Measurements from ENCODE around the gene KLHL29. TPM values are rescaled to one million over a fixed set of nuclear protein-coding genes. Genes with fewer than 3 reads are reported as not detected.

KLHL29 gene
- total RNA-seq, 1 donor from 2014 or later = 8.0 TPM

DNA sequence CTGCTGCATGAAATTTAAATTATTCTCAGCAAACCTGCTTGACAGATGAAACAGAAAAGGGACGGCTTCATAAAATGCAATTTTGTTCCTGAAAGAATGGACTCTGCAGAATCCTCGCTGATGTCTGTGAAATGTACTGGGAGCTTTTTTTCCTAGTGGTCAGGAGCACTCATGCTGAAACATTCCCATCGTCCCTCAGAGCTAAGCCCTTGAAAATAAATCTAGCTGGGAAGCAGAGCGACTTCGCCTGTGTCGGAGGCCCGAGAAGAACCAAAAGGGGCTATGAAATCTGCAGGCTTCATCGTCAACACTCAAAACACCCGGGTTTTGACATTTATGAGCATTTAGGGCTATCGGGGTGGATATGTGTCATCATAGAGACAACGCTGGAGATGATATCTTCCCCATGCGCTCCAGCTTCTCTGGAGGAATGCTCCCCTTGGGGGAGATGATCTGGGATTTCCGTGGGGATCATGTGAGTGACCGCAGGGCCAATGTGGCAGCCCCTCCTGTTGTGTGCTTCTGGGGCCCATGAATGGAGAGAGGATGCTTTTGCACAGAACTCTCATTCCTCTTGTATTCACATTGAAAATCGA is 182.3 kb downstream of the KLHL29 start:
- Mint-ChIP-seq H3K36me3 (ENCODE audit: low read depth) (peaks cover 4% of the 10 kb centered on the region), H3K9me3 (ENCODE audit: low read depth) (no peaks in the 10 kb centered on the region), H3K27me3 (ENCODE audit: low read depth) (peaks cover 5% of the 10 kb centered on the region), H3K4me3 (ENCODE audit: unreplicated experiment) (no peak overlapping the region), H3K27ac (ENCODE audit: unreplicated experiment) (no peak overlapping the region), H3K4me1 (ENCODE audit: low read depth) (peaks cover 34% of the 10 kb centered on the region)
- TF ChIP-seq, protein P1, sequence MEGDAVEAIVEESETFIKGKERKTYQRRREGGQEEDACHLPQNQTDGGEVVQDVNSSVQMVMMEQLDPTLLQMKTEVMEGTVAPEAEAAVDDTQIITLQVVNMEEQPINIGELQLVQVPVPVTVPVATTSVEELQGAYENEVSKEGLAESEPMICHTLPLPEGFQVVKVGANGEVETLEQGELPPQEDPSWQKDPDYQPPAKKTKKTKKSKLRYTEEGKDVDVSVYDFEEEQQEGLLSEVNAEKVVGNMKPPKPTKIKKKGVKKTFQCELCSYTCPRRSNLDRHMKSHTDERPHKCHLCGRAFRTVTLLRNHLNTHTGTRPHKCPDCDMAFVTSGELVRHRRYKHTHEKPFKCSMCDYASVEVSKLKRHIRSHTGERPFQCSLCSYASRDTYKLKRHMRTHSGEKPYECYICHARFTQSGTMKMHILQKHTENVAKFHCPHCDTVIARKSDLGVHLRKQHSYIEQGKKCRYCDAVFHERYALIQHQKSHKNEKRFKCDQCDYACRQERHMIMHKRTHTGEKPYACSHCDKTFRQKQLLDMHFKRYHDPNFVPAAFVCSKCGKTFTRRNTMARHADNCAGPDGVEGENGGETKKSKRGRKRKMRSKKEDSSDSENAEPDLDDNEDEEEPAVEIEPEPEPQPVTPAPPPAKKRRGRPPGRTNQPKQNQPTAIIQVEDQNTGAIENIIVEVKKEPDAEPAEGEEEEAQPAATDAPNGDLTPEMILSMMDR (IDR thresholded peaks at IDR 0.05) = no peak
- DNase-seq (ENCODE audit: low spot score) = no peak

DNA sequence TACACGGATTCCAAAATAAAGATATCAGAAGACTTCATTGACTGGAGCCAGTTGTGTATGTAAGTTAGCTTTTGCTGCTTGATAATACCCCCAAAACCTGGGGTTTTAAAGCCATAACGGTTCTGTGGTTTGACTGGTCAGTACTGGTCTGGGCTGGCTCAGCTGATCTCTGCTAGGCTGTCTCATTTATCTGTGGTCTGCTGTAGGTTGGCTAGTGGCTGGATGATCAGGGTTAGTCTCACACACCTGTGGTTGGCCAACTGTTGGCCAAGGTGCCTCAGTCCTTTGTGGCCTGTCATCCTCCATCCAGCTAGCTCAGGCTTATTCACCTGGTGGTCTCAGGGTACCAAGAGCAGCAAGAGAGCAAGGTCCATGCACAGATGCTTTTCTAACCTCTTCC is 183.2 kb downstream of the KLHL29 start:
- H3K4me1 Mint-ChIP-seq (ENCODE audit: low read depth) = peaks cover 33% of the 10 kb centered on the region
- peaks cover 4% of the 10 kb centered on the region for H3K36me3 Mint-ChIP-seq (ENCODE audit: low read depth)
- no peak overlapping the region for H3K27ac Mint-ChIP-seq (ENCODE audit: unreplicated experiment)
- H3K4me3 Mint-ChIP-seq (ENCODE audit: unreplicated experiment) = no peak overlapping the region
- TF ChIP-seq, protein P1 (IDR thresholded peaks at IDR 0.05) = no peak
- no peaks in the 10 kb centered on the region for H3K9me3 Mint-ChIP-seq (ENCODE audit: low read depth)
- no peak for DNase-seq (ENCODE audit: low spot score)
- peaks cover 5% of the 10 kb centered on the region for H3K27me3 Mint-ChIP-seq (ENCODE audit: low read depth)

DNA sequence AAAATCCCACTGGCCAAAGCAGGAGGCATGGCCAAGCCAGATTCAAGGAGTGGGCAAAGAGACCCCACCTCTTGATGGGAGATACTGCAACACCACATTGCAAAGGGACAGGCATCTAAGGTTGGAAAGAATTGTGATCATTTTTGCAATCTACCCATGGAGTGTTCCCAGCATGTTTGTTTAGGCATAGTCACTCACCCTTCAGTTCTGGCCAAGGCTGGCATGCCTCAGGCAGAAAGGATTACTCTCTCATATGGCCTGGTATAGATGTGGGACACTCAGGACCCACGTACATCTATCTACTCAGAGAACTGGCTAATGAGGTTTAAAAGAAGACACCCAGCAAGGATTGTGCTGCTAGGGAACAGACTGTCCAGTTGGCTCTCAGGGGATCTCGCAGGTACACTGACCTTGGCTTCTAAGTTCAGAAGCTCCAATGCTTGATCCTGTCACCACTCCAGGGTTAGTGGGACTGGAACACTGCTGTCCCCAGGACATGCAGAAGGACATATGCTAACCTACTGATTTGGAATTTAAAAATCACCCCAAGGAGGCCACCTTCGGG is 183.7 kb downstream of the KLHL29 start:
- Mint-ChIP-seq H3K27ac (ENCODE audit: unreplicated experiment) (no peak overlapping the region), H3K4me3 (ENCODE audit: unreplicated experiment) (no peak overlapping the region), H3K9me3 (ENCODE audit: low read depth) (no peaks in the 10 kb centered on the region), H3K27me3 (ENCODE audit: low read depth) (peaks cover 5% of the 10 kb centered on the region), H3K36me3 (ENCODE audit: low read depth) (peaks cover 4% of the 10 kb centered on the region), H3K4me1 (ENCODE audit: low read depth) (peaks cover 28% of the 10 kb centered on the region)
- TF ChIP-seq, protein P1 (IDR thresholded peaks at IDR 0.05) = no peak
- DNase-seq (ENCODE audit: low spot score) = no peak

DNA sequence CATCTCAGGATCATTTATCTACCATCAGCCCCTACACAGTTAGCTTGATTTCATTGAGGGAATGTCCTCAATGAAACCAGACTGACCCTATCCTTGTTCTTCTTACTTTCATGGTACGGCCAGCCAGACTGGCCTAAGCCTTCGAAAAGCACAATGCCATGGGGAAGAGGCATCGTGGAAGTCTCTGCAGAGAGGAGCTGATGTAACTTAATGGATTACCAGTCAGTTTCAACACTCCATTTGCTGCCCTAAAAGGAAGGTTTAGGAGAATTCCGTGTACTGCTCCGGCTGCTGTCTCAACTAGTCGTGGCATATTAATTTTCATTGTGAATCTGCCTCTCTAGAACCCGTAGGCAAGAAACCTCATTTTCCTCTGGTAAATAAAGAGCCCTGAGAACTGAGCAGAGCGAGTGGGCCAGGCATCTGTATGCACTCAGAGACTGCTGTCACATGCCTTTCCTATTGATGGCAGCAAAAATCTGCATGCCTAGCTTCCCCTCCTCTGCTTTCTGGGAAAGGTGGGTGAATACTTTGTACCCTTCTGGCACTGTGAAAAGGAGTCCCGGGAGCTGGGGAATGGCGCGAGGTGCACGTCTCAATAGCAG is 184.9 kb downstream of the KLHL29 start:
- peaks cover 5% of the 10 kb centered on the region for H3K27me3 Mint-ChIP-seq (ENCODE audit: low read depth)
- TF ChIP-seq, protein P1 (IDR thresholded peaks at IDR 0.05) = no peak
- DNase-seq (ENCODE audit: low spot score) = no peak
- H3K9me3 Mint-ChIP-seq (ENCODE audit: low read depth) = no peaks in the 10 kb centered on the region
- H3K36me3 Mint-ChIP-seq (ENCODE audit: low read depth) = peaks cover 4% of the 10 kb centered on the region
- peaks cover 17% of the 10 kb centered on the region for H3K4me1 Mint-ChIP-seq (ENCODE audit: low read depth)
- H3K27ac Mint-ChIP-seq (ENCODE audit: unreplicated experiment) = no peak overlapping the region
- no peak overlapping the region for H3K4me3 Mint-ChIP-seq (ENCODE audit: unreplicated experiment)

DNA sequence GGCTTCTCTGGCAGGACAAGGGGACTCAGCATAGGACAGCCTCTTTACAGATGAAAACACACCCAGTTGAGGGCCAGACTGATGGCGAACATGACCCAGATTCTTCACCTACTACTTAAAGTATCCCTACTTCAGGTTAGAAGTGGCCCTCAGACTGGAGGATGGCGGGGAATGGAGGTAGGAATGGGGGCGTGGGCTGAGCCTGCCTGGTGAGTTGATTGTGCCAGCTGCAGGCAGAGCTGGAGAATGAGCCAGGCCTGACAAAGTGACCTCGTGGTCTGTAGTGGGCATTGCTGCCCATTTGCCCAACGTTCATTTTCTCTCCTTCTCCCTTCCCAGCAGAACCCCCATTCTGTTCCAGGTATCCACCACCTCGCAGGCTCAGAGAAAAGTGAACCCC is 186.1 kb downstream of the KLHL29 start:
- H3K9me3 Mint-ChIP-seq (ENCODE audit: low read depth) = no peaks in the 10 kb centered on the region
- peaks cover 4% of the 10 kb centered on the region for H3K36me3 Mint-ChIP-seq (ENCODE audit: low read depth)
- no peak overlapping the region for H3K27ac Mint-ChIP-seq (ENCODE audit: unreplicated experiment)
- peaks cover 13% of the 10 kb centered on the region for H3K4me1 Mint-ChIP-seq (ENCODE audit: low read depth)
- TF ChIP-seq, protein P1 (IDR thresholded peaks at IDR 0.05) = no peak
- no peak overlapping the region for H3K4me3 Mint-ChIP-seq (ENCODE audit: unreplicated experiment)
- peaks cover 5% of the 10 kb centered on the region for H3K27me3 Mint-ChIP-seq (ENCODE audit: low read depth)
- DNase-seq (ENCODE audit: low spot score) = no peak

Data from chondrocyte (in vitro differentiated cells).